Naive thymus-derived CD4-positive, alpha-beta T cell (primary cell): ENCODE measurements around the gene NR2C1. TPM values are rescaled to one million over a fixed set of nuclear protein-coding genes. Genes with fewer than 3 reads are reported as not detected.
"Not testable (repeated sequence)": the region's sequence is repeated elsewhere in the genome, so short reads cannot be mapped to it uniquely, and the experiment has no call there.

Source experiments
- ATAC-seq: fragments of 150-1000 bp; cut with Tn5 transposase; 2 replicates; pipeline ENCODE4 v1.10.0; 2021; ENCODE audit warnings: mild to moderate bottlenecking, moderate library complexity
- CTCF ChIA-PET: fragments of 350-600 bp; sonication (Branson Sonifier 250); formaldehyde crosslinking; loops from one replicate; lab custom pipeline; 2021; ENCODE audit warnings: antibody characterized with exemption; lab: Charles Lee
- POLR2A ChIA-PET: fragments of 350-600 bp; sonication (Branson Sonifier 250); formaldehyde crosslinking; loops from one replicate; lab custom pipeline; 2021; ENCODE audit warnings: antibody characterized with exemption, inconsistent platforms; lab: Charles Lee
- DNase-seq, 9 donors: peaks; one replicate each; pipeline versions ENCODE4 v3.0.0 to v3.0.0-alpha.2; 2020 to 2022; ENCODE audit warnings: mixed read lengths in 1 of 9
- H3K27ac ChIP-seq: one replicate; pipeline ENCODE4 v1.7.0; 2013; ENCODE audit warnings: mild to moderate bottlenecking, low read depth, low read length, moderate library complexity
- H3K27me3 ChIP-seq, 2 donors: one replicate each; pipeline ENCODE4 v1.7.0; 2013; ENCODE audit warnings: low read length in 2 of 2, mild to moderate bottlenecking in 2 of 2, moderate library complexity in 2 of 2; ENCODE audit not compliant: control insufficient read depth in 2 of 2, insufficient read depth in 2 of 2
- H3K36me3 ChIP-seq, 3 experiments: 1 replicate in 2 of 3; 2 replicates in 1 of 3; pipeline ENCODE4 v1.7.0; 2013; ENCODE audit warnings: low read length in 3 of 3, mild to moderate bottlenecking in 3 of 3, moderate library complexity in 1 of 3; ENCODE audit not compliant: insufficient read depth in 3 of 3, control insufficient read depth in 2 of 3
- H3K4me1 ChIP-seq, 2 donors: one replicate each; pipeline ENCODE4 v1.7.0; 2013; ENCODE audit warnings: low read length in 2 of 2, mild to moderate bottlenecking in 2 of 2, moderate library complexity in 1 of 2; ENCODE audit not compliant: control insufficient read depth in 2 of 2, insufficient read depth in 2 of 2
- H3K4me3 ChIP-seq: 2 replicates; pipeline ENCODE4 v1.7.0; 2013; ENCODE audit warnings: mild to moderate bottlenecking, low read length
- H3K9me3 ChIP-seq, 3 experiments: 1 replicate in 2 of 3; 2 replicates in 1 of 3; pipeline ENCODE4 v1.7.0; 2013; ENCODE audit warnings: low read length in 3 of 3; ENCODE audit not compliant: control insufficient read depth in 2 of 3
- H3K27ac Mint-ChIP-seq, 9 donors: one replicate each; pipeline ENCODE4 v1.8.0; 2020 to 2022; ENCODE audit warnings: mixed read lengths in 9 of 9, mild to moderate bottlenecking in 8 of 9, moderate library complexity in 5 of 9, inconsistent platforms in 2 of 9
- H3K27me3 Mint-ChIP-seq, 5 donors: one replicate each; pipeline ENCODE4 v1.8.0; 2021 to 2022; ENCODE audit warnings: mixed read lengths in 5 of 5, mild to moderate bottlenecking in 1 of 5
- H3K36me3 Mint-ChIP-seq, 5 donors: one replicate each; pipeline ENCODE4 v1.8.0; 2020 to 2022; ENCODE audit warnings: mixed read lengths in 5 of 5, mild to moderate bottlenecking in 3 of 5, inconsistent platforms in 1 of 5
- H3K4me1 Mint-ChIP-seq, 7 donors: one replicate each; pipeline ENCODE4 v1.8.0; 2020 to 2022; ENCODE audit warnings: mixed read lengths in 7 of 7, mild to moderate bottlenecking in 3 of 7, inconsistent platforms in 1 of 7
- H3K4me3 Mint-ChIP-seq, 10 donors: one replicate each; pipeline ENCODE4 v1.8.0; 2020 to 2022; ENCODE audit warnings: mild to moderate bottlenecking in 10 of 10, mixed read lengths in 10 of 10, moderate library complexity in 6 of 10, inconsistent platforms in 2 of 10
- H3K9me3 Mint-ChIP-seq, 11 donors: one replicate each; pipeline ENCODE4 v1.8.0; 2020 to 2022; ENCODE audit warnings: mixed read lengths in 11 of 11, mild to moderate bottlenecking in 4 of 11, inconsistent platforms in 1 of 11, moderate library complexity in 1 of 11
- intact Hi-C, 2 donors: fragments of 100-400 bp; cut with micrococcal nuclease; formaldehyde crosslinking; loops; one replicate each; pipeline ENCODE4 v1.15.1; 2023
- polyA plus RNA-seq, 2 donors: library from polyadenylated mRNA; unstranded; fragments of 300-500 nt; fragmentation: Illumina TruSeq; gene quantifications; one replicate each; pipeline ENCODE4 v1.2.3, GENCODE V29; 2021
- total RNA-seq, 6 experiments: library from RNA in 5 of 6; stranded (reverse) in 5 of 6; gene quantifications; 1 replicate in 5 of 6; 2 replicates in 1 of 6; pipeline ENCODE4 v1.2.3 and lab custom pipeline; 2021 to 2026

The NR2C1 gene
- total and polyA plus RNA-seq, 7 experiments from 2014 or later = 12.5 to 66.8 (median 40.1) TPM

DNA sequence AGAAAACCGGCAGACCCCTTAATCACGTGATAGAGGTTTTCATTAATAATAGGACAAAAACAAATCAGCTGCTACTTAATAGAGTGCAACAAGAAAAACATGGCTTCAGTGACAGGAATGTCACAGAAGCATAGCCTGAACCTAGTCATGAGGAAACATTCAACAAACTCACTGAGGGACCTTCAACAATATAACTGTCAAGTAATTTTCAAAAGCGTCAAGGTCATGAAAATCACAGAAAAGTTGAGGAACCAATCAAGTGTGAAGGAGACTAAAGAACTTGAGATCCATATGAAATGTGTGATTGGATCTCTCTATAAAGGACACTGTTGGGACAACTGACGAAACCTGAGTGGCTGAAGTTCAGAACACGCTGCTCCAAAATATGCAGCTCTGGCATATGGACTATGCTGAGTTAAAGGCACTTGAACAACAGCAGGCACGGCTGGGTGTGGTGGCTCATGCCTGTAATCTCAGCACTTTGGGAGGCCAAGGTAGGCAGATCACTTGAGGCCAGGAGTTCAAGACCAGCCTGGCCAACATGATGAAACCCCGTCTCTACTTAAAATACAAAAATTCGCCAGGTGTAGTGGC lies 86.2 kb downstream of the NR2C1 start:
- Mint-ChIP-seq H3K27me3 (no peaks in the 10 kb centered on the region), H3K4me1 (peaks cover 43 to 95% (median 76%) of the 10 kb centered on the region in 7 donors), H3K9me3 (peaks cover 0 to 4% (median 0%) of the 10 kb centered on the region in 11 donors), H3K4me3 (peak overlapping the region; percentile 42 to 90 (median 64)), H3K27ac (peak overlapping the region; percentile 50 to 99 (median 97)), H3K36me3 (peaks cover 11 to 27% (median 16%) of the 10 kb centered on the region in 5 donors)
- ATAC-seq = no peak
- H3K27ac ChIP-seq = peak overlapping the region; percentile 52
- intact Hi-C loops = loop anchor here (1.0 to 10.0 kb wide), 9 partner anchors 16 to 1518 kb away; partner anchors contain the start of genes FGD6 (in 1 of the 2), METAP2 (in 1 of the 2), NDUFA12 (in 1 of the 2) and NR2C1 (in 1 of the 2)
- H3K27me3 ChIP-seq = no peaks in the 10 kb centered on the region
- no peak overlapping the region for H3K4me3 ChIP-seq
- no peaks in the 10 kb centered on the region for H3K9me3 ChIP-seq
- POLR2A ChIA-PET = interaction anchor here (1.7 kb wide), 1 partner anchor 16 kb away, joined by 10 read pairs; the partner anchor contains the start of gene NDUFA12
- CTCF ChIA-PET = interaction anchor here (0.5 to 1.1 kb wide), 4 partner anchors 16 to 1520 kb away, joined by 3 to 7 read pairs (median 4); no protein-coding TSS in a partner anchor
- H3K36me3 ChIP-seq = peaks cover 0 to 3% (median 1%) of the 10 kb centered on the region in 3 experiments
- DNase-seq = no peak
- peaks cover 25 to 65% of the 10 kb centered on the region in 2 donors for H3K4me1 ChIP-seq

DNA sequence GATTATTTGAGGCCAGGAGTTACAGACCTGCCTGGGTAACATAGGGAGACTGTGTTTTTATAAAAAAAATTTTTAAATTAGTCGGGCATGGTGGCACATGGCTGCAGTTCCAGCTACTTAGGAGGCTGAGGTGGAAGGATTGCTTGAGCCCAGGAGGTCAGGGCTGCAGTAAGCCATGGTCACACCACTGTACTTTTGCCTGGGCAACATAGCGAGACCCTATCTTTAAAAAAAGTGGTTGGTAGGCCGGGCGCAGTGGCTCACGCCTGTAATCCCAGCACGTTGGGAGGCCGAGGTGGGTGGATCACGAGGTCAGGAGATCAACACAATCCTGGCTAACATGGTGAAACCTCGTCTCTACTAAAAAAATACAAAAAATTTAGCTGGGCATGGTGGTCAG lies 88.3 kb downstream of the NR2C1 start:
- H3K36me3 Mint-ChIP-seq = peaks cover 5 to 24% (median 9%) of the 10 kb centered on the region in 5 donors
- H3K27ac Mint-ChIP-seq = peak overlapping the region in 2 of 9 donors; percentile 6 to 17
- H3K9me3 Mint-ChIP-seq, DNase-seq, CTCF ChIA-PET, H3K4me3 ChIP-seq, H3K9me3 ChIP-seq, H3K27me3 Mint-ChIP-seq, ATAC-seq, H3K36me3 ChIP-seq, H3K27ac ChIP-seq, H3K27me3 ChIP-seq: not testable (repeated sequence)
- POLR2A ChIA-PET = interaction anchor here (0.6 to 2.5 kb wide), 2 partner anchors 9 to 19 kb away, joined by 3 to 8 read pairs; partner anchors contain the start of gene NDUFA12
- intact Hi-C loops = loop anchor here (5.0 to 10.0 kb wide), 6 partner anchors 43 to 1520 kb away; partner anchors contain the start of gene METAP2 (in 1 of the 2)
- peaks cover 25 to 63% of the 10 kb centered on the region in 2 donors for H3K4me1 ChIP-seq
- peak overlapping the region in 4 of 10 donors; percentile 7 to 41 (median 24) for H3K4me3 Mint-ChIP-seq
- peaks cover 50 to 99% (median 78%) of the 10 kb centered on the region in 7 donors for H3K4me1 Mint-ChIP-seq

DNA sequence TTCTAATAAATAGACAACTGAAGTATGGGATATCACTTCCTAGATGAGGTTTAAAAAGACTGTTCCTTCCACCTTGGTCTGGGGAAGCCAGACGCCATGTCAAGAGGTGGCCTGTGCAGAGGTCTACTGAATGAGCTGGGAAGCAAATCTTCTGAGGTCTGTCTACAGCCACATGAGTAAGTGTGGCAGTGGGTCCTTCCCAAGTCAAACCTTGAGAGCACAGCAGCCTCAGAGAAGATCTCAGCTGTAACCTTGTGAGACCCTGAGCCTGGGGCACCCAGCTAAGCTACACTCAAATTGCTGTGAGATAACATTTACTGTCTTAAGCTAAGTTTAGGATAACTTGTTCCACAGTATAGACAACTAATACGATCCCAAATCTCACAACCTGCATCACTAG lies 90.1 kb downstream of the NR2C1 start:
- Histone ChIP-seq H3K27me3 (no peaks in the 10 kb centered on the region), H3K27ac (no peak overlapping the region), H3K4me3 (no peak overlapping the region), H3K36me3 (peaks cover 0 to 3% (median 0%) of the 10 kb centered on the region in 3 experiments), H3K4me1 (peaks cover 18 to 46% of the 10 kb centered on the region in 2 donors), H3K9me3 (no peaks in the 10 kb centered on the region)
- H3K4me3 Mint-ChIP-seq = peak overlapping the region in 7 of 10 donors; percentile 3 to 59 (median 41)
- H3K9me3 Mint-ChIP-seq = peaks cover 0 to 4% (median 0%) of the 10 kb centered on the region in 11 donors
- H3K27me3 Mint-ChIP-seq = no peaks in the 10 kb centered on the region
- intact Hi-C loops = loop anchor here in 1 of 2 donors (1.0 to 10.0 kb wide), 8 partner anchors 20 to 1521 kb away; partner anchors contain the start of genes NDUFA12 and PLXNC1
- H3K36me3 Mint-ChIP-seq = peaks cover 5 to 13% (median 13%) of the 10 kb centered on the region in 5 donors
- POLR2A ChIA-PET = interaction anchor here (0.7 to 3.2 kb wide), 3 partner anchors 20 to 221 kb away, joined by 3 to 10 read pairs (median 8); partner anchors contain the start of gene NDUFA12
- CTCF ChIA-PET = interaction anchor here (0.9 to 1.0 kb wide), 2 partner anchors 10 kb away, joined by 3 to 4 read pairs; no protein-coding TSS in a partner anchor
- H3K27ac Mint-ChIP-seq = peak overlapping the region in 8 of 9 donors; percentile 46 to 87 (median 69)
- peaks cover 33 to 91% (median 71%) of the 10 kb centered on the region in 7 donors for H3K4me1 Mint-ChIP-seq
- ATAC-seq (no peak), DNase-seq (no peak)

- Mint-ChIP-seq H3K4me1 (peaks cover 28 to 91% (median 71%) of the 10 kb centered on the region in 7 donors), H3K36me3 (peaks cover 5 to 19% (median 13%) of the 10 kb centered on the region in 5 donors), H3K27me3 (no peaks in the 10 kb centered on the region), H3K9me3 (peaks cover 0 to 2% (median 0%) of the 10 kb centered on the region in 11 donors), H3K4me3 (peak overlapping the region in 2 of 10 donors; percentile 34 to 41), H3K27ac (peak overlapping the region in 7 of 9 donors; percentile 18 to 87 (median 46))
- no peaks in the 10 kb centered on the region for H3K27me3 ChIP-seq
- ChIA-PET CTCF (interaction anchor here (0.6 to 2.1 kb wide), 7 partner anchors 9 to 552 kb away, joined by 3 to 12 read pairs (median 4); partner anchors contain the start of gene NDUFA12), POLR2A (interaction anchor here (0.9 to 3.2 kb wide), 3 partner anchors 13 to 21 kb away, joined by 3 to 10 read pairs (median 3); partner anchors contain the start of gene NDUFA12)
- no peak overlapping the region for H3K4me3 ChIP-seq
- ATAC-seq (no peak), DNase-seq (no peak)
- H3K9me3 ChIP-seq = no peaks in the 10 kb centered on the region
- intact Hi-C loops = loop anchor here in 1 of 2 donors (5.0 to 10.0 kb wide), 7 partner anchors 108 to 1522 kb away; partner anchors contain the start of gene PLXNC1
- H3K4me1 ChIP-seq = peaks cover 10 to 45% of the 10 kb centered on the region in 2 donors
- H3K36me3 ChIP-seq = peaks cover 0 to 3% (median 0%) of the 10 kb centered on the region in 3 experiments
- no peak overlapping the region for H3K27ac ChIP-seq
These were observed 91.0 kb downstream of the NR2C1 start for GRCh38 chr12:94982456-94982855.

- Histone ChIP-seq H3K36me3 (peaks cover 0 to 3% (median 0%) of the 10 kb centered on the region in 3 experiments), H3K4me1 (peaks cover 0 to 32% of the 10 kb centered on the region in 2 donors), H3K9me3 (no peaks in the 10 kb centered on the region), H3K4me3 (no peak overlapping the region), H3K27ac (no peak overlapping the region), H3K27me3 (no peaks in the 10 kb centered on the region)
- DNase-seq (peak in 7 of 9 donors; percentile 20 to 73 (median 60)), ATAC-seq (peak; percentile 76)
- ChIA-PET POLR2A (interaction anchor here (0.6 to 3.2 kb wide), 3 partner anchors 8 to 350 kb away, joined by 4 to 10 read pairs (median 5); partner anchors contain the start of gene NDUFA12), CTCF (interaction anchor here (1.4 to 2.1 kb wide), 4 partner anchors 10 to 376 kb away, joined by 4 to 12 read pairs (median 6); no protein-coding TSS in a partner anchor)
- Mint-ChIP-seq H3K9me3 (no peaks in the 10 kb centered on the region), H3K4me3 (peak overlapping the region in 9 of 10 donors; percentile 24 to 73 (median 59)), H3K27me3 (no peaks in the 10 kb centered on the region), H3K27ac (peak overlapping the region in 8 of 9 donors; percentile 30 to 86 (median 72)), H3K4me1 (peaks cover 22 to 88% (median 67%) of the 10 kb centered on the region in 7 donors), H3K36me3 (peaks cover 5 to 22% (median 9%) of the 10 kb centered on the region in 5 donors)
- intact Hi-C loops = loop anchor here (1.0 to 10.0 kb wide), 11 partner anchors 92 to 1524 kb away; partner anchors contain the start of genes NR2C1 (in 1 of the 2) and PLXNC1 (in 1 of the 2)
These were observed 92.8 kb downstream of the NR2C1 start for GRCh38 chr12:94980577-94980976.
